Liver (tissue), 9 donors: ENCODE measurements around the gene PRC1. TPM values are rescaled to one million over a fixed set of nuclear protein-coding genes. Genes with fewer than 3 reads are reported as not detected.

ENCODE experiments used
- DNase-seq: peaks from one replicate; pipeline ENCODE4 v3.0.0-alpha.2; 2017; ENCODE audit warnings: low spot score
- H3K27ac ChIP-seq, 2 donors: one replicate each; pipeline ENCODE4 v1.7.0; 2013; ENCODE audit warnings: inconsistent platforms in 2 of 2, low read length in 2 of 2, control low read depth in 1 of 2, low read depth in 1 of 2, mild to moderate bottlenecking in 1 of 2
- H3K27me3 ChIP-seq, 4 donors: one replicate each; pipeline versions ENCODE4 v1.6.1 to v1.7.0; 2013; ENCODE audit warnings: low read length in 3 of 4, inconsistent platforms in 1 of 4, mild to moderate bottlenecking in 1 of 4, moderate library complexity in 1 of 4; ENCODE audit not compliant: control insufficient read depth in 4 of 4, insufficient read depth in 4 of 4
- H3K36me3 ChIP-seq, 4 donors: one replicate each; pipeline versions ENCODE4 v1.6.1 to v1.7.0; 2013; ENCODE audit warnings: low read length in 3 of 4, mild to moderate bottlenecking in 3 of 4, low read depth in 1 of 4, moderate library complexity in 1 of 4; ENCODE audit not compliant: control insufficient read depth in 4 of 4, insufficient read depth in 3 of 4
- H3K4me1 ChIP-seq, 4 donors: one replicate each; pipeline versions ENCODE4 v1.6.1 to v1.7.0; 2013; ENCODE audit warnings: low read length in 3 of 4, mild to moderate bottlenecking in 3 of 4, moderate library complexity in 1 of 4; ENCODE audit not compliant: control insufficient read depth in 4 of 4, insufficient read depth in 4 of 4
- H3K4me3 ChIP-seq, 3 donors: one replicate each; pipeline versions ENCODE4 v1.6.1 to v1.7.0; 2013; ENCODE audit warnings: low read length in 3 of 3, control low read depth in 1 of 3, low read depth in 1 of 3, mild to moderate bottlenecking in 1 of 3
- H3K9ac ChIP-seq, 2 donors: one replicate each; pipeline ENCODE4 v1.7.0; 2013; ENCODE audit warnings: low read length in 2 of 2, mild to moderate bottlenecking in 2 of 2, moderate library complexity in 2 of 2, control low read depth in 1 of 2, low read depth in 1 of 2
- H3K9me3 ChIP-seq, 4 donors: one replicate each; pipeline versions ENCODE4 v1.6.1 to v1.7.0; 2013; ENCODE audit warnings: low read length in 3 of 4; ENCODE audit not compliant: control insufficient read depth in 4 of 4
- ATF3 ChIP-seq: IDR thresholded peaks from 2 replicates; pipeline ENCODE4 v1.6.1; 2016; ENCODE audit warnings: antibody characterized with exemption
- CTCF ChIP-seq: fragments of 150-350 bp; IDR thresholded peaks from 2 replicates; pipeline ENCODE4 v1.5.1; 2017; ENCODE audit warnings: improper control_type of control experiment, low read depth, low read length; ENCODE audit not compliant: missing input control
- EGR1 ChIP-seq, 2 donors: IDR thresholded peaks; 2 replicates each; pipeline ENCODE4 v1.6.1; 2016 to 2018; ENCODE audit warnings: antibody characterized with exemption in 2 of 2, low read depth in 2 of 2
- FOXA1 ChIP-seq: IDR thresholded peaks from 2 replicates; pipeline ENCODE4 v1.6.1; 2016; ENCODE audit warnings: antibody characterized with exemption
- FOXA2 ChIP-seq: IDR thresholded peaks from 2 replicates; pipeline ENCODE4 v1.6.1; 2016; ENCODE audit warnings: antibody characterized with exemption
- GABPA ChIP-seq, 2 donors: IDR thresholded peaks in 1 of 2; conservative IDR thresholded peaks in 1 of 2; 2 replicates each; pipeline ENCODE4 v1.6.1; 2016; ENCODE audit warnings: antibody characterized with exemption in 2 of 2, mild to moderate bottlenecking in 1 of 2, moderate library complexity in 1 of 2
- HNF4G ChIP-seq: IDR thresholded peaks from 2 replicates; pipeline ENCODE4 v1.6.1; 2016; ENCODE audit warnings: antibody characterized with exemption
- JUND ChIP-seq, 2 donors: IDR thresholded peaks; 2 replicates each; pipeline ENCODE4 v1.6.1; 2016; ENCODE audit warnings: antibody characterized with exemption in 2 of 2
- MAX ChIP-seq: IDR thresholded peaks from 2 replicates; pipeline ENCODE4 v1.6.1; 2016; ENCODE audit warnings: antibody characterized with exemption
- NR2F2 ChIP-seq: IDR thresholded peaks from 2 replicates; pipeline ENCODE4 v1.6.1; 2016; ENCODE audit warnings: antibody characterized with exemption
- RXRA ChIP-seq, 2 donors: IDR thresholded peaks; 2 replicates each; pipeline ENCODE4 v1.6.1; 2017 to 2018; ENCODE audit warnings: antibody characterized with exemption in 2 of 2, mild to moderate bottlenecking in 1 of 2
- SP1 ChIP-seq: IDR thresholded peaks from 2 replicates; pipeline ENCODE4 v1.6.1; 2018; ENCODE audit warnings: antibody characterized with exemption, mild to moderate bottlenecking
- TAF1 ChIP-seq: conservative IDR thresholded peaks from 2 replicates; pipeline ENCODE4 v1.6.1; 2016; ENCODE audit warnings: antibody characterized with exemption, mild to moderate bottlenecking
- YY1 ChIP-seq: IDR thresholded peaks from 2 replicates; pipeline ENCODE4 v1.6.1; 2016; ENCODE audit warnings: antibody characterized with exemption, mild to moderate bottlenecking
- ZBTB33 ChIP-seq: IDR thresholded peaks from 2 replicates; pipeline ENCODE4 v1.6.1; 2016; ENCODE audit warnings: antibody characterized with exemption
- WGBS: extraction: QIAGEN DNeasy Blood & Tissue Kit; methylation state at CpG from one replicate; pipeline ENCODE4 v1.1.7; 2013; 5-methylcytosine and 5-hydroxymethylcytosine counted together
- polyA plus RNA-seq, 2 donors: library from polyadenylated mRNA; stranded (reverse) in 1 of 2; unstranded in 1 of 2; fragments of 200-250 nt in 1 of 2; fragments of >200 nt in 1 of 2; fragmentation: Nextera tagmentation in 1 of 2; extraction: Ambion mirVana in 1 of 2; gene quantifications; one replicate each; pipeline versions ENCODE4 v1.2.1 to v1.2.3, GENCODE V29; 2013 to 2015
- total RNA-seq, 2 donors: library from RNA; depleted of rRNA; stranded (reverse); fragments of >200 nt; gene quantifications; one replicate each; pipeline ENCODE4 v1.2.3, GENCODE V29; 2014
- donor health status: healthy.
- donor health status: healthy.
- donor health status: healthy.
- donor health status: healthy.
- donor health status: healthy.

The PRC1 gene
- total and polyA plus RNA-seq, 4 donors = 2.1 to 128 (median 5.6) TPM

GRCh38 chr15:91021516-91022074 is 27.3 kb upstream of the PRC1 start:
- H3K27me3 ChIP-seq = no peaks in the 10 kb centered on the region
- H3K4me1 ChIP-seq = peaks cover 2 to 17% (median 12%) of the 10 kb centered on the region in 4 donors
- peak overlapping the region; percentile 77 to 100 (median 87) for H3K4me3 ChIP-seq
- DNase-seq = no peak
- H3K9me3 ChIP-seq = no peaks in the 10 kb centered on the region
- 12% methylated on average over 4 of the region's 4 CpGs for WGBS
- no peak for TF ChIP-seq SP1
- TF ChIP-seq RXRA (IDR thresholded peaks at IDR 0.05) = no peak
- no peak for TF ChIP-seq CTCF
- no peak for TF ChIP-seq NR2F2
- TF ChIP-seq YY1 = no peak
- TF ChIP-seq MAX = no peak
- TF ChIP-seq FOXA2 = no peak
- TF ChIP-seq ATF3 = no peak
- TF ChIP-seq JUND (IDR thresholded peaks at IDR 0.05) = no peak
- TF ChIP-seq EGR1 (IDR thresholded peaks at IDR 0.05; ENCODE audit: low read depth in 2 of 2) = no peak
- H3K9ac ChIP-seq = peak overlapping the region; percentile 52 to 70
- H3K27ac ChIP-seq = peak overlapping the region in 1 of 2 donors; percentile 27
- H3K36me3 ChIP-seq = peaks cover 2 to 4% (median 2%) of the 10 kb centered on the region in 4 donors

- H3K9ac ChIP-seq = no peak overlapping the region
- no peaks in the 10 kb centered on the region for H3K9me3 ChIP-seq
- 78% methylated on average over 3 of the region's 3 CpGs for WGBS
- H3K4me1 ChIP-seq = peaks cover 2 to 17% (median 12%) of the 10 kb centered on the region in 4 donors
- TF ChIP-seq ZBTB33 (no peak), EGR1 (IDR thresholded peaks at IDR 0.05; ENCODE audit: low read depth in 2 of 2) (no peak), HNF4G (no peak), YY1 (no peak), GABPA (IDR thresholded peaks at IDR 0.05 in 1 of 2, conservative IDR thresholded peaks at IDR 0.05 in 1 of 2) (no peak), FOXA1 (no peak), TAF1 (no peak), JUND (IDR thresholded peaks at IDR 0.05) (no peak), RXRA (IDR thresholded peaks at IDR 0.05) (no peak), SP1 (no peak)
- no peak overlapping the region for H3K27ac ChIP-seq
- no peaks in the 10 kb centered on the region for H3K27me3 ChIP-seq
- H3K36me3 ChIP-seq = peaks cover 4 to 13% (median 9%) of the 10 kb centered on the region in 4 donors
- no peak for DNase-seq
- H3K4me3 ChIP-seq = no peak overlapping the region
These were observed 23.8 kb upstream of the PRC1 start for GRCh38 chr15:91018158-91018557.
